SIG-M5 (cell line): Measurements from ENCODE around the gene APOL5.
"Not testable (repeated sequence)": the region's sequence is repeated elsewhere in the genome, so short reads cannot be mapped to it uniquely, and the experiment has no call there.

Experiments used
- DNase-seq: peaks from one replicate; lab custom pipeline; 2025; lab: John Stamatoyannopoulos, UW

The APOL5 gene

DNA sequence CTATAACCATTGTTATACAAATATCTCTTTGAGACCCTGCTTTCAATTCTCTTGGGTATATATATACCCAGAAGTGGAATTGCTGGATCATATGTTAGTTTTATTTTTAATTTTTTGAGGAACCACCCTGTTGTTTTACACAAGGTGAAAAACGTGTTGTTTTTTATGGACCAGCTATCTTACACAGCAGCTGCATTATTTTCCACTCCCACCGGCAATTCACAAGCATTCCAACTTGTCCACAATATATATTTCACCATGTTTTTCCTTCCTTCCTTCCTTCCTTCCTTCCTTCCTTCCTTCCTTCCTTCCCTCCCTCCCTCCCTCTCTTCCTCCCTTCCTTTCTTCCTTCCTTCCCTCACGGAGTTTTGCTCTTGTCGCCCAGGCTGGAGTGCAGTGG is 6.3 kb upstream of the APOL5 start:
- no peak for DNase-seq

GRCh38 chr22:35712672-35713071 is 5.0 kb upstream of the APOL5 start:
- no peak for DNase-seq

DNA sequence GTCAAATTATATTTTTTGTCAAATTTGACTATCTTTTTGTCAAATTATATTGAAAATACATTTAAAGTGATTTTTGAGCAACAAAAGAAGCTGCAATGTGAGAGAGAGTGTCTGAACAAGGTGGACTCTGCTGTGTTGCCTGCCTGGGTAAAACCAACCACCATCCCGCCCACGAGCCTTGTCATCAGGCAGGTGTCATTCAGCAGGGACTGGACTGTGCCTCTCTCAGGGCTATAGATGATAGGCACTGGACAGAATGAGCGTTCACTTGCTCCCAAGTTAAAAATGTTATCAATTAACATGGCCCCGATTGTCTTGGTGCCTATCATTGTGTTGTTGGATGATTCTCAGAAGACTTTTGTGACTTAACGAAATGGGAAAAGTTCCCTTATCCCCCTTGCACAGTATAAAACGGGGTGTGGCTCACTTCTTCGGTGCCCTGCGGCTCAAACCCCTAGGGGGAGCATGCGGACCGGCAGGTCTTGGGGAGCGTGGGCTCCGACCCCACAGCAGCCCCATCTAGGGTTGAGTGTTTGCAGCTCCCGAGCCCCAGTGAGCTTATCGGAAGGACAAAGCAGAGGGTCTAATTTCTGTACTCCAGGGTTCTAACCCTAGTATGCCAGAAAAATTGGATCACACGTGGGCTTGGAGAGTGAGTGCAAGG is 1.7 kb downstream of the APOL5 start:
- no peak for DNase-seq

GRCh38 chr22:35721960-35722359 is 4.3 kb downstream of the APOL5 start:
- DNase-seq = no peak

GRCh38 chr22:35725521-35725920 is 7.8 kb downstream of the APOL5 start:
- DNase-seq = no peak

DNA sequence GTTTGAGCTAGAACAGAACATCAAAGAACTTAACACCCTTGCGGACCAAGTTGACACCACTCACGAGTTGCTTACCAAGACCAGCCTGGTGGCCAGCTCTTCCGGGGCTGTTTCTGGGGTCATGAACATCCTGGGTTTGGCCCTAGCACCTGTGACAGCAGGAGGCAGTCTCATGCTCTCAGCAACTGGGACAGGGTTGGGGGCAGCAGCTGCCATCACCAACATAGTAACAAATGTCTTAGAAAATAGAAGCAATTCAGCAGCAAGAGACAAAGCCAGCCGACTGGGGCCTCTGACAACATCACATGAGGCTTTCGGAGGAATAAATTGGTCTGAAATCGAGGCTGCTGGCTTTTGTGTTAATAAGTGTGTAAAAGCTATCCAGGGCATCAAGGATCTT is 8.7 kb downstream of the APOL5 start:
- DNase-seq = no peak

DNA sequence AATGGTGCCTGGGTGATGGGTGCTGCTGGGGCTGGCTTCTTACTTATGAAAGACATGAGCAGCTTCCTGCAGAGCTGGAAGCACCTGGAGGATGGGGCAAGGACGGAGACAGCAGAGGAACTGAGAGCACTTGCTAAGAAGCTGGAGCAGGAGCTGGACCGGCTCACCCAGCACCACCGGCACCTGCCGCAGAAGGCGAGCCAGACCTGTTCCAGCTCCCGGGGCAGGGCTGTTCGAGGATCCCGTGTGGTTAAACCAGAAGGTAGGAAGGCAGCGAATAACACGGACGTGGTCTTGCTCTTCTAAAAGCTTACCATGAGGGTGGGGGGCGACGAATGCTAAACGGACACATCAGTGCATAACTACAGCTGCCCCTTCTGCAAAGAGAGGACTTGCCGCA is 9.3 kb downstream of the APOL5 start:
- DNase-seq = no peak

- no peak for DNase-seq
Observed at GRCh38 chr22:35727436-35727835, 9.8 kb downstream of the APOL5 start.

GRCh38 chr22:35728639-35729308 is 11.1 kb downstream of the APOL5 start:
- no peak for DNase-seq

- DNase-seq = no peak
Observed at GRCh38 chr22:35729309-35729698, 11.6 kb downstream of the APOL5 start.

GRCh38 chr22:35731321-35731720 is 13.6 kb downstream of the APOL5 start:
- DNase-seq = no peak

- DNase-seq = no peak
Observed at GRCh38 chr22:35732116-35732515, 14.4 kb downstream of the APOL5 start.

DNA sequence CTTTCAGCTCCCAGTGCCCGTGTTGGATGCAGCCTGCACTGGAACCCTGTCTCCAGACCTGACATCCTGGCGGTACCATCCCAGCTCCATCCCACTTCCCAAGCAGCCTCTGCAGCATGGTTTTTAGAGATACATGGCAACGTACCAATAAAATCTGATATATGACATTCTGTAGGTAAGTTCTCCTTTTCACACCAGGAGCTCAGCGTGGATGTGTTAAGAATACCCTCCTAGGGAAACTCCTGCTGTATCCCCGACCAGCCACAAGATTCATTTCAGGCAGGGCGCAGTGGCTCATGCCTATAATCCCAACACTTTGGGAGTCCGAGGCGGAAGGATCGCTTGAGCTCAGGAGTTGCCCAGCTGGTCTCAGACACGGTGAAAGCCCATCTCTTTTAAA is 15.4 kb downstream of the APOL5 start:
- DNase-seq = no peak

DNA sequence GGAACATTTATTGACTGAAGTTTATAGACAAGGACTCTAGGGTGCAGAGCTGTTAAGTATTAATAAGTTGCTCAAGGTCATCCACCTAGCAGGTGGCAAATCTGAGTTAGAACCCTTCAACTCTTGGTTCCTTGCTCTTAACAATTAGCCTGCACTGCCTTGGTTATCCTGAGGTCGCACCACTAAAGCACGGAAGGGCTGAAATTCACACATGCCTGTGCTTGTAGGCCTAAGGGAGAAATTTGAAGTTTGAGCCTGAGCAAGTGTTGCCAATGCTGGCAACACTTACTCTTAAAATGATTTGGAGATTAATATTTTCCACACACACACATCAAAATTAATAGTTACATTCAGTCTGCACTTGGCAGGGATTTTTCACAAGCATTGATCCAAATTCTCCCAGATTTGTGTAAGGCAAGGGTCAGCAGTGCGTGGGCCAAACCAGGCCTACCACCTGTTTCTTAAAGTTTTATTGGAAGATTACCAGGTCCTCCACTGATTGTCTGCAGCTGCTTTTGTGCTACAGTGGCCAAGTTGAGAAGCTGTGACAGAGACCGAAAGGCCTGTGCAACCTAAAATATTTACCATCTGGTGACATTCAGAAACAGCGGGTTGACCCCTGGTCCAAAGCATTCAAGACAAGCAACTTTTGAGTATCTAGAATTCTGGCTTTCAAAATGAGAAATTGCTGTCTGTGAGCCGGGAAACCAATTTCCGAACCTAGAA is 16.3 kb downstream of the APOL5 start:
- no peak for DNase-seq

GRCh38 chr22:35734517-35734827 is 16.8 kb downstream of the APOL5 start:
- no peak for DNase-seq

DNA sequence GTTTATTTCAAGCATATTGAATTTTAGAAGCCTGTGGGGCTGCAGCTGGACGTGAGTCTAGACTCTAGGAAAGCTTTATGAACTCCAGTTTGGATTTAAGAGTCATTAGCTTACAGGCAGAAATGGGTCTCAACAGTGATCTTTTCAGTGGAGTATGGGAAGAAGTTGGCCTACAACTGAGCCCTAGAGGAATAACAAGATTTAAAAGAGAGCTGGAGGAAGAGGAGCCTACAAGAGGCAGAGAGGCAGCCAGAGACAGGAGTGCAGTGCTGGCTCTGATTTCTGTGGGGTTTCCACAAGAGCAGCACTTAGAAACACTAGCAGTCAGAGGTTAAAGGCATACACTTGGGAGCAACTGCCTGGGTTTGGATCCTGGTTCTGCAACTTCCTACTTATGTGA is 17.9 kb downstream of the APOL5 start:
- no peak for DNase-seq

DNA sequence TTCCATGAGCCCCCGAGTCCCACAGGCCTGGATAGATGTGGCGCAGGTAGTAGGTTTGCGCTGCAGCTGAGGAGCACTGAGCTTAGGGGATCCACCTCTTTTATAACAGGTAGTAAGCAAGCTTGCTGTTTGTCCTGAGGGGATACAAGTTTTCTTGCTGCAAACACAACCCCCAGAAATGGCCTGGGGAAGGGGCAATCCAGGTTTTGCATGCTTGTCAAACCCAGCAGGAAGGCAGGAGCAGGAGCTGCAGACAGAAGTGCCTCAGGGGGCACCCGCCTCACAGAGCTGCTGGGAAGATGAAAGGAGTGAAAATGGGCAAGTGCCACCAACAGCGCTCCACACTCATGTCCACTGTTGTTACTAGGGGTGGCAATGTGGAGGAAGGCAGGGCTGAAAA is 18.5 kb downstream of the APOL5 start:
- no peak for DNase-seq

DNA sequence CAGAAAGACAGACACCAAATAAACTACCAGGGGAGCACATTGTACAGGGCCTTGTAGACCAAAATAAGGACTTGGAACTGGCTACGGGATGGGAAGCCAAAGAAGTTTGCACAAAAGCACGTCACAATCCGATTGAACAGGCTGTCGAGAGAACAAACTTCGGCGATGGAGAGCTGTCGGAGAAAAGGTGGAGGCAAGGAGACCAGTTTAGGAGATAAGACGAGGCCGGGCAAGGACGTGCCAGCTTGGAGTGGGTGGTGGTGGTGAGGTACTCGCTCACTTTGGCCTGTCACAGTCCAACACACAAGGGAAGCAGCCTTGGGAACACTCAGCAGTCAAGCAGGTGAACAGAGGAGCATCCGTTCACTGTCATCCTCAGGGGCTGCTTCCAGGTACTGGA is 19.0 kb downstream of the APOL5 start:
- no peak for DNase-seq

DNA sequence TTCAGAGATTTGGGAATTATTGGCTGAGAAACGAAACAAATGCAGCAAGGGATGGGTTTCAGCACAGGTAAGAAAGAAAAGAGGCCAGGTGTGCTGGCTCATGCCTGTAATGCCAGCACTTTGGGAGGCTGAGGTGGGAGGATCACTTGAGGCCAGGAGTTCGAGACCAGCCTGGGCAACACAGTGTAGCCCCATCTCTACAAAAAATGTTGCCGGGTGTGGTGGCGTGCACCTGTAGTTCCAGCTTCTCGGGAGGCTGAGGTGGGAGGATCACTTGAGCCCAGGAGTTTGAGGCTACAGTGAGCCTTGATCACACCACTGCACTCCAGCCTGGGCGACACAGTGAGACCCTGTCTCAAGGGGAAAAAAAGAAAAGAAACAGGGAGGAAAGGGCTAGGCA is 20.2 kb downstream of the APOL5 start:
- not testable (repeated sequence) for DNase-seq

- DNase-seq = no peak
Observed at GRCh38 chr22:35739076-35739930, 21.6 kb downstream of the APOL5 start.

- no peak for DNase-seq
Observed at GRCh38 chr22:35739931-35740380, 22.3 kb downstream of the APOL5 start.

GRCh38 chr22:35740616-35741015 is 22.9 kb downstream of the APOL5 start:
- DNase-seq = no peak
